H54 (cell line): ENCODE data around the gene KRT7.
A peak's percentile ranks its signal among the peaks of the same experiment; 100 is the strongest.
"Not testable (repeated sequence)": the region's sequence is repeated elsewhere in the genome, so short reads cannot be mapped to it uniquely, and the experiment has no call there.

Experiments
- DNase-seq: peaks from one replicate; pipeline ENCODE4 v3.0.0; 2011; ENCODE audit warnings: low spot score, mixed read lengths; ENCODE audit not compliant: insufficient read length
- FAIRE-seq: peaks from 3 replicates; lab custom pipeline; 2011; peaks lifted over from hg19 to GRCh38; lab: Jason Lieb, UNC
- POLR2A ChIP-seq: IDR thresholded peaks from 2 replicates; pipeline ENCODE4 v1.6.1; 2011; ENCODE audit warnings: low read depth, mild to moderate bottlenecking, low read length

Gene KRT7

GRCh38 chr12:52280796-52281560, 47.9 kb downstream of the KRT7 start:
- FAIRE-seq (peak; percentile 68), DNase-seq (peak; percentile 89)
- 0 out of 2 replicates have a peak, but pooled peaks have one; percentile 10 for TF ChIP-seq POLR2A

- FAIRE-seq (no peak), DNase-seq (no peak)
- TF ChIP-seq POLR2A: no peak
These were observed 51.6 kb downstream of the KRT7 start for GRCh38 chr12:52284562-52285171.

GRCh38 chr12:52285172-52285745, 52.2 kb downstream of the KRT7 start:
- TF ChIP-seq POLR2A: no peak
- FAIRE-seq (no peak), DNase-seq (peak; percentile 69)

GRCh38 chr12:52285851-52286530, 52.9 kb downstream of the KRT7 start:
- no peak for DNase-seq
- no peak for FAIRE-seq
- TF ChIP-seq POLR2A: no peak

GRCh38 chr12:52286857-52287785, 54.1 kb downstream of the KRT7 start:
- not testable (repeated sequence) for DNase-seq, FAIRE-seq

- DNase-seq, FAIRE-seq: not testable (repeated sequence)
These were observed 55.1 kb downstream of the KRT7 start for GRCh38 chr12:52287816-52288805.

GRCh38 chr12:52290483-52291134, 57.6 kb downstream of the KRT7 start:
- FAIRE-seq, DNase-seq: not testable (repeated sequence)

- no peak for TF ChIP-seq POLR2A
- no peak for DNase-seq
- no peak for FAIRE-seq
These were observed 58.4 kb downstream of the KRT7 start, which contains the start of gene KRT81 for GRCh38 chr12:52291267-52291935. KRT81 (minus strand) TSS chr12:52291534; CDS start chr12:52291465, 69 bp downstream.

- FAIRE-seq: no peak
- TF ChIP-seq POLR2A: no peak
These were observed 60.9 kb downstream of the KRT7 start for GRCh38 chr12:52293926-52294325.

GRCh38 chr12:52294803-52295202, 61.8 kb downstream of the KRT7 start:
- no peak for FAIRE-seq
- no peak for DNase-seq
- no peak for TF ChIP-seq POLR2A

More at GRCh38 chr12:52293926-52294325, 60.9 kb downstream of the KRT7 start:
- DNase-seq: no peak

- DNase-seq (no peak), FAIRE-seq (no peak)
- no peak for TF ChIP-seq POLR2A
These were observed 62.6 kb downstream of the KRT7 start for GRCh38 chr12:52295663-52296062.
